HG02973 (cell line): ENCODE results near the gene RTN1.

ENCODE experiments used
- ATAC-seq: cut with Tn5 transposase; IDR thresholded peaks from one replicate; pipeline ENCODE4 v1.9.1; 2021; ENCODE audit warnings: moderate library complexity; ENCODE audit not compliant: unreplicated experiment

RTN1 gene

DNA sequence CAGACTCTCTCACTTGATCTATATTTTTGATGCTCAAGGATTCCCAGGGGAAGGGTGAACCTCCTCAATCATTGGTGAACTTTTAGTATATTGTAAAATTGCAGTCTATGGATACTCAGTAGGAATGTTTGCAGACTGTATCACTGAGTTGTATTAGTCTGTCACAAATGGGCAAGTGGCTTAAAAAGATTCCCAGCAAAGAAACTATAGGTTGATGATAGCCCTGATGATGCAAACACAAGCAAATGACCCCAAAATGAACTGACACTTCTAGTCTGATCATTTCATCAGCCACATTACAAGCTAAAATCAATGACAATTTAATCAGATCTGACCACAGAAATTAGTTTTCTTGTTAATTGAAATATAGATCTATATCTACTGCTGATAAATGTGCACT, 59.5 kb downstream of the RTN1 start:
- ATAC-seq: no peak

DNA sequence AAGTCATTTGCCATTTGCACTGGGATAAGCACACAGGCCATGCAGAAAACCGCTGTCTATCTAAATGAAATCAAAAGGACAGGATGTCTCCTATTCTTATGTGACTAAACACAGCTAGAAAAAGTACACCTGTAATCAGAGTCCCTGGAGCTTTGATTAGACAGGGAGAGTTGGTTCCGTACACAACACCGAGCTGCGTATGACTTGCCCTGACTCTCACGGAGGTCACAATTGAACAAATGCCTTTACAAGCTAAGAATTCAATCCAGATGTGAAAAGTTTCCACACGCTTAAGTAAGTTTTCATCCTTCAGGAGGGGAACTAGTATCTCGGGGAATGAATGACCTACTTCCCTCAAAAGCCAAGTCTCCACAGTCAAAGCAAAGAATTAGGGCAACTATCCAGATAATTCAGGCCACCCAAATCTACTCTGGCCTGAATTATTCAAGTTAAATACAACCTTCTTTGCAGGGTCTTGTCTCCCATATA, 67.5 kb downstream of the RTN1 start:
- no peak for ATAC-seq

DNA sequence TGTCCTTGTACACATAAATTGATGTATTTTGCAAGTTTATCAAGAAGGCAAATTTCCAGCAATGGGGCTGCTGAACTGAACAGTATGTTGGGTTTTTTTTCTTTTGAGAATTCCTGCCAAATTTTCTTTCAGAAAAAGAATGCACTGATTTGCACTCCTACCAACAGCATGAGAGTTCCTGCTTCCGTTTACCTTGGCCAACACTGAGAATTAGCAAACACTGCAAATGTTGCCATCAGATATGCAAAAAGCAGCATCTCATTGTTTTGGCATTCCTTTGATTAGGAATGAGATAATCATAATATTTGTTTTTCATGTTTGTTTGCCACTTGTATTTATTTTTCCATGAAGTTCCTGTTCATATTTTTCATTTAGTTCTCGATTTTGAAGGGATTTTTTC, 82.4 kb downstream of the RTN1 start:
- ATAC-seq: no peak

DNA sequence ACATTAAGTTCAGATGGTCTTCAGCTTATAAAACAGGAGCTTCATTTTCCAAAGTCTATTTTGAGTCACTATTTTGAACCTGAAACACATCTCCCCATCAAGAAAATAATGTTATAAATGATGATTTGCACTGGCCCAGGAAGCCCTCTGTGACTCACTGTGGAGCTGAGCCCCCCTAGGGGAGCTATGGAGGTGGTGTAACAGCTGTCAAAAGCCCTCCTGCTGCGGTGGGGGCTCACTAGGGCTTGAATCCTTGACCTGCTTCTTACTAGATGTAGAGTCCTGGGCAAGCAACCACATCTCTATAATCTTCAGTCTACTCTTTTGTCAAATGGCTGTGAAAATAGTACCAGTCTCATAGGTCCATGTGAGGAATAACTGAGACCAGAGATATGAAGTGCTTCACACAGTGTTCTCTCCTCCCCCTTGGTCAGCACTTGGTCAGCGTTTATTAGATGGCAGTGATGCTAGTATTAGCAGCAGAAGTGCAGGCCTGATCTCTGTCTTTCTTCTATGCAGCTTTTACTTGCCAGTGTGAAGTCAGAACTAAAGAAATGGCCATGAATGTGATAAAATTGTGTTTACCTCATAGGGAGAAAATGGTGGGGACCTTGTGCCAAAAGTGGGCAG, 83.4 kb downstream of the RTN1 start:
- no peak for ATAC-seq

DNA sequence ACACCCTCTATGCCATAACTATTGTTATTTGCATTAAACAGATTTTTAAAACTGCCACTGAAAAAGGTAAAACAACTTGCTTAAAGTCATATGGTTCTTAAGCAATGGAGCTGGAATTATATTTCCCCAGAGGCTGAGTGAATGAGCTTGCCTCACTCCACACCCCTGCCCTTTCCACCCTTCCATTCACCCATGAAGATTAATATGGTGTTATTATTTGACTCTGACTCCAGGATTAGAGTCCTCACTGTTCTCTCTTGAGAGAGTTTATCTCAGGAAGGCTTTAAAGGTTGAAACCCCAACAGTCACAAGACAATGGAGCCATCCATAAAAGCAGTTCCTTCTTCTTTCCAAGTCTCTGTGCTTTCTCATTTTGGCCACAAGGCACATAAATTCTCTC, 84.9 kb downstream of the RTN1 start:
- no peak for ATAC-seq

DNA sequence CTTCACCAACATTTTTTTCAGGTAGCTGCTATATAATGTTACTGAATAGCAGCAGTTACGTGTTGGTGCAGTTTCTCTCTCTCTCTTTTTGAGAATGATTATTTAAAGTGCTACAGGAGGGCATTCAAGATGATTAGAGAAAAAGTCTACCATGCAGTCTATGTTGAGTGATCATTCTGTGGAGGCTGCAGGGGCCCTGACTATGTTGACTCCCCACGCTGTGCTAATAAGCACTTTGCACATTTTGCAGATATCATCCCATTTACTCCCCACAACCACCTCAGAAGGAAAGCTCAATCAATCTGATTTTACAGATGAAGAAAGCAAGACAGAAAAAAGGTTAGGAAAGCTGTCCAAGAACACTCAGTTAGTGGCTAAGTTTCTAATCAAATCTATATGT, 87.8 kb downstream of the RTN1 start:
- ATAC-seq: no peak

DNA sequence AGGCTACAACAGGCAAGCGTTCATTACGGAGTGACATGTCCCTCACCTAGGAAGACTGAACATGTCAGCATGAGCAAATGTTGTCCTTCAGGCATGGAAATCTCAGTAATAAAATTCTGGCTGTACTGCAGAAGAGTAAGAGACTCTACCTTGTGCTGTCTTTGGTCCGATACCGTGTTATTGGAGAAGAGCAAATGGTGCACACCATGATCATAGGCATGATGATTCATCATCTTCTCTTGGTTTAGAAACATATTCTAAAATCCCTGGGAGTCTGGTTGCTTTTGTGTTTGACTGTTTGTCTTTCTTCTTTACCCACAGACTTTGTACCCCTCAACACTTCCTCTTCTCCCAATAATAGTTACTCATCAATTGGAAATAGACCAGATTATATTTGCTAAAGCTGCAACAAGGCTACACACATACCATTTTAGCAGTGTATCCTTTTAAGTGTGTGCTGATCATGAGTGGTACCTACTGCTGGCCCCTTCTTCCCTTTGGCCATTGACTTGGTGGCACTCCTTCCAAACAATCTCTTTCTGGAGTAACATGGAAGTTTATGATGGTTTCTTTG, 93.5 kb downstream of the RTN1 start:
- no peak for ATAC-seq

DNA sequence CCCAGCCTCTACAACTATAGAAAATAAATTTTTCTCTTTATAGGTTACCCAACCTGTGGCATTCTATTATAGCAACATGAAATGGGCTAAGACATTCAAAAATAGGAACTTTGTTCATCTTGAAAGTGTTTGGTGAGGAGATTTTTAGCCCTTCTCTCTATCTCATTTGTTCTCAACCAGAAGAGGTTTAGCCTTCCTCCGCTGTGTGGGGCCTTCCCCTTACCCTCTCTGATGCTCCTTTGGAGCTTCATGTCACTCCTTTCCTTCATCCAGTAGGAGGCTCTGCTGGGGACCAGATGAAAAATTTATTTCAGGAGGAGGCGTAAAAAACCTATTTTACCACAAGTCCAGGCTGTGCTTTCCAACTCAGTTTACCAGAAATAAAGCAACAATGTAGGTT, 94.1 kb downstream of the RTN1 start:
- no peak for ATAC-seq

DNA sequence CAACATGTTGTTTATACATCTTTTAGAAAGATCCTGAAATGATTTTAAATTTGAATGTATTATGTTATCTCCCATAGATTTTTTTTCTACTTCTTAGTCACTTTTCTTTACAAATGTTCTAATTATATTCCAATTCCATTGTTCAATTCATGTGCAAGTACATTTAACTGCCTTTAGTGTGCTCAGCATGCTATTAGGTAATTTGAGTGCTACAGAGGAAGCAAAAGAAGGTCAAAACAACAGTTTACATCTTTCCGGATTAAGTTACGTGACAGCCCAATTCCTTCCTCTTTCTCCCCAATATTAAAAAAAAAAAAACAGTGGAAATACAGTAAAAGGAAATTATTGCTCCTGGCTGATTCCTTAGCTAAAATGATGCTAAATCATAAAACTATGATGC, 98.3 kb downstream of the RTN1 start:
- ATAC-seq: no peak

DNA sequence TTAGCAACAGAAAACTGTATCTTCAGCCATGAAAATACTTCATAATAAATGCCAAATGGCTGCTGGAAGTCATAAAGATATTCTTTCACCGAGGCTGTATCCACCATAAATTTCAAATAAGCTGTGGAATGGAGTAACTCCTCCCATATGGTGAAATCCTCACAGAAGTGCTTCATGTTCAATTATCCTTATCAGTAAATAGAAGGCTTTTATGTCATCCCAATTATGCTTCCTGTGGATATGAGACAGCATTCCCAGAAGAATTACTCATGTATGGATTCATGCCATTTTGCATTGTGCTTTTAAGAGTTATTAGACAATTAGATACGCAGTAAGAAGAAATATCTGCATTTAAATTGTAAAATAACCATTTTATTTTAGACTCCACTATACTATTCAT, 99.0 kb downstream of the RTN1 start:
- no peak for ATAC-seq

DNA sequence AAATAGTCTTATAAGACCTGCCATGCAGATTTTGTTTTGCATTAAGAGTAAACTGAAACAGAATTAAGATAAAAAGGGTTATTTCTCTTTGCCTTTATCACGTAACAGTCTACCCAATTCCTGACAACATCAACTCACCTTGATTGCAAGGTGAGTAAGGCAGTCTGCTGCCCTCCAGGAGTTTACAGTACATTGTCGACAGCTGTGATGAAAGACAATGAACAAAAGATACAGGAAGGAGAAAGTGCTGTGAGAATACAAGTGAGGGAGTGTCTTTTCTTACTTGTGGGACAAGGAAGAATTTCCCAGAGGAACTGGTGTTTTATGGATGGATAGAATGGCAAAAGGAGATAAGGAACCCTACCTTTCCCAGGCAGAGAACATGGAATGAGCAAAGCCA, 101.0 kb downstream of the RTN1 start:
- ATAC-seq: no peak

DNA sequence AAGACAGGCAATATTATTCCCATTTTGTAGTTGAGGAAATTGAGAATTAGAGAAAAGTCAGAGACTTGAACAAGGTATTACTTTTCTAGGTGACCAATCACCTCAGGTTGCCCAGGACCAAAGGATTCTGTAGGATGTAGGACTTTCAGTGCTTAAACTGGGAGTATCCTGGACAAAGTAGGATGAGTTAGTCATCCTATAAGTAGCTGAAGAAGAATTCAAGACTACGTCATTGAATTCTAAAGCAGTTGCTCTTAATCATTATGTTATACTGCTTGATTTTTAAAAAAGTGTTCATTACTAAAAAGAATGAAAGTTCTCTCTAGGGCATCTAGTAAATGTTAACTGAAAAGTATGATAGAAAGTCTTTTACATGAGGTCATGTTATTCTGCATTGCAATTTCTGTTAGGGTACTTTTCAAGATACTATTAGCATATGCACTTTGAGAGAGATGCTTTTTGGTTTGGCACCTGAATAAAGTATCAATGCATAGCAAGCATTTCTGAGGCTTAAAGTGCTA, 101.7 kb downstream of the RTN1 start:
- no peak for ATAC-seq

DNA sequence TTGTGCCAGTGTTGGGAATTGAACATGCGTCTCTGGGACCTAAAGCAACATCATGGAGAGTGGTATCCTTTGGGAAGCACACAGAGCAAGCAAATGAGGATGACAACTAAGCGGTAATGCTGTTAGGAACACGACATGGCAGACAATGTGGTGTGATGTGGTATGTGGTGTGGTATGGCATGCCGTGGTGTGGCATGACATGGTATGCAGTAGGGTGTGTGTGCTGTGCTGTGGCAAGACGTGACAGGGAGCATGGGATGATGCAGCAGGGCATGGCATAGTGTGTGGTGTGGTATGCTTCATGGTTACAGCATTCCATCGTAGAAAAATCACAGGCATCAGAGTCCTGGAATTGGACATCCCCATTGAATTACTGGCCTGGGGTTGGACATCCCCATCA, 108.7 kb downstream of the RTN1 start:
- ATAC-seq: no peak

DNA sequence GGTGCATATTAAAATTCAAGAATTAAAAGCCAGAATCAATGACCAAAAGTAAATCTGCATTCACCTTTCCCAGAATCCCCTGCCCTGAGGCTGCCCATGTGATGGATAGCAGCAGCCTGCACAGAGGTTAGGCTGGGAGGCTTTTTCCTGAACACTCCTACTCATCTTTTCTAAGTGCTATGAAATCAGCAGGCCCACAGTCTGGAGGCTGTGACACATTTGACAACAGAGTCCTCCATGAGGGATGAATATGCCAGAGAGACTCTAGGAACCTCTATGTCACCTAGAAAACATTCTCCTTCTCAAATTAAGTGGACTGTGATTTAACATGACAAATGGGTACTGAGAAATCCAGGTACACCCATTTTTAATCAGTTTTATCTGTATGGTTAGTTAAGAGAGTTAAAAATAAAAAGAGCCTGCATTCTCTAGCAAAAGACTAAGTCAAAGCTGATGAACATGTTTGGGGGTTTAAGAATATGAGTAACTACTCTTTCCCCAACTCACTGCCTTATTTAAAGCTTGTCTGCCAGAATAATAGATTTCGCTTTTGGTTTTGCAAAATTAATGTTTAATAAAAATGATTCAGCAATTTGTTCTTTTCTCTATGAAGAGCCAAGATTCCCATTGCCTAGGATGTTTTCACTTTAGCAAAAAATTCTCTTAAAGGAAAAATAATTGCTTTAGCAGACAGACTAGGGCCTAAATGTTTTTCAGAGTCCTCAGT, 115.0 kb downstream of the RTN1 start:
- no peak for ATAC-seq

DNA sequence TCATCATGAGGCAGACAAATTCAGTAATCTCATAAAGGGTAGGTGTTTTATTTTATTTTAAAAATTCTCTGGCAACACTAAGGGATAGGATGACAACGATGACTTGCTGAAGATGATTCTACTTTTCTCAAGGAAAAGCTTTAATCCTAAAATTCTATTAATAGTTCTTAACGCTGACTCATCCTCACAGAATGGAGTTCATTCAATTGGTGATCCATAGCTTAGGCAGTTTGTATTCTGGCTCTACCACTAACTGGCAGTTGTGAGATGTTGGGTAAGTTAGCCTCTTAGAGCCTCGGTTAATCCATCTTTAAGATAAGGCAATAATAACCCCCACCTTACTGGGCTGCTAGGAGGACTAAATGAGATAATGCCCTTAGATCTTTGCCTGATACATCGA, 116.3 kb downstream of the RTN1 start:
- no peak for ATAC-seq

DNA sequence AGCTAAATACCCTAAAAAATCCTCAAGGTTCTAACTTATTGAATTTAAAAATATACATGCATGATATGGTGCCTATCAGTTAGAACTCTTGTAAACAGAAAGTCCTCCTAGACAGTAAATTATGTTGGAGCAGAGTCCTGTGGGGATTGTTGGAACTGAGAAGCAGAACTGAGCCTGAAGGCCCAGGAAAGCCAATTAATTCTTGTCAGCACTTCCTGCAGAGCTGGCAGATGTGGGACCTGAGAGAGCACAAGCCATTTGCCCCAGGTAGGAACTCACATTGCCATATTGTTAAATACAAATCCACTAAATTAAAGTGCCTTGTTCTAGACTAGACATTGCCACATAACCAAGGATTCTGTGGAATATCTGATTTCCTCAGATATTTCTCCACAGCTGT, 117.1 kb downstream of the RTN1 start:
- ATAC-seq: no peak

DNA sequence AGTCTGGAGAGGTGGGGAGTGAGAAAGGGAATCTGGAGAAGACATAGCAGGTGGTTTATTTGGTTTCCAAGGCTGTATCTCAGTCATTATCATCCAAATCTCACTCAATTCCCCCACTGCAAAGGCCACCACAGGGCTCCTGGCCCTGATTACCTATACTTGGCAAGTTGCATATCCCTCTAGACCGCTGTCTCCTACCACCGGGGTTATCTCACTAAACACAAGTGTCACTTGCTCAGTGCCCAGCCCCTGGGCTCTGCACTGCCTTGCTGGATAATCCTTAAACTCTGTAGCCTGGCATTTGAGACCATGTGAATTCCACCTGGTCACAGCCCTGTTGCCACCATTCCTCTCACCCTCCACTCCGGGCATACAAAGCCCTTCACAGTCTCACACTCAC, 119.0 kb downstream of the RTN1 start:
- no peak for ATAC-seq

DNA sequence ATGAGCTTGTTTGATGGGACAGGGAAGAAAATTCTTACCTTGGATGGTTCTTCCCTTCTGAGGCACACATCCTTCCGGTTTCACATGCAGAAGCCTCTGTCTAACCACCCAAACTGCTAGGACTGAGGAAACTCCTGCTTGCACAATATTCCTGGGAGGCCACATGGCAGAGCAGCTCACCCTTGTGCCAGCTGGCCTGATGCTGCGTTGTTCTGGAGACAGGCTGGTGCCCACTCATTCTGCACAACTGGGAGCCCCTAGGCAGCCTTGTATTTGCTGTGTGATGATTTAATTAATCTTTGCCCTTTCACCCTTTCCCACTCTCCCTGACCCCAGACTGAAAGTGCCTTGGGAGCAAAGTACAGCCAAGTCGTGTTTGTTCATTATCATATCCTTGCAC, 130.8 kb downstream of the RTN1 start:
- ATAC-seq: no peak

DNA sequence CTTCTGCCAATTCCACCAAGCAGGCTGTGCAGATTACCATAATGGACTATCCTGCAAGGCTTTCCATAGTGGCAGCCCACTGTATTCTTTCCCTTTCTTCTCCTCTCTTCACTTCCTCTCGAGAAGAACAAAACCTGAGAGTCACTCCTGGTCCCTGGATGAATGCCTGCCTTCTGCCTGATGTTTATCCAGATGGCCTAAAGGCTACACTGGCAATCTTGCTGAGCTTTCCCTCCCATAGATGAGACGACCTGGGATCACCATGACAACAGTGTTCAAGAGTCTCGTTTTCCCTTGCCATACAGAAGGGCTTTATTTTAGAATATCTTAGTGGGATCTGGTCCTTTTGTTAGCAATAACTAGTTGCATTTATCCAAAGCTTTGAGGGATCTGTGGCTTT, 142.3 kb downstream of the RTN1 start:
- no peak for ATAC-seq

DNA sequence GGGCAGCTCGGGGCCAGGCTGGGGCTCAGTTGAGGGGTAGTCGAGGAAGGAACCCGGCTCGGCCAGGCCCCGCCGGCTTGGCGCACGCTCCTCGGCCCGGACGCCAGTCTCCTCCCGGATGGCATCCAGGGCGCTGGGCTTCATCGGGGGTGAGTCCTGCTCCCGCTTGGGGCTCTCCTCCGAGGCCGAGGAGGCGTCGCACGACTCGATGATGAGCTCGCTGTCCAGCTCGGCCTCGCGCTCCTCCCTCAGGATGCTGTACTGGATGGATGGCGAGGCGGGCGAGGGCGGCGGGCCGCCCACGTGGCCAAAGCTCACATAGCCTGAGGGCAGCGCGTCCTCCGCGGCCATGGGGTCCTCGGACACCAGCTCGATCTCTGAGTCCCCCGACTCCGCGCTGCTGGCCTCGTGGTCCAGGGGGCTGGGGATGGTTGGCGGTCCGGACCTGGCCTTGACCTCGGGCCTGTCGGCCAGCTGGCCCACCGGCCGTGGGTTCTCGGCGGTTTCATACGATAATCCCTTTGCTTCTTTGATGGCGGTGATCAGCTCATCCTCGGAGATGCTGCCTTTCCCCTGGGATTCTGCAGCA, 143.4 kb downstream of the RTN1 start:
- ATAC-seq: no peak

DNA sequence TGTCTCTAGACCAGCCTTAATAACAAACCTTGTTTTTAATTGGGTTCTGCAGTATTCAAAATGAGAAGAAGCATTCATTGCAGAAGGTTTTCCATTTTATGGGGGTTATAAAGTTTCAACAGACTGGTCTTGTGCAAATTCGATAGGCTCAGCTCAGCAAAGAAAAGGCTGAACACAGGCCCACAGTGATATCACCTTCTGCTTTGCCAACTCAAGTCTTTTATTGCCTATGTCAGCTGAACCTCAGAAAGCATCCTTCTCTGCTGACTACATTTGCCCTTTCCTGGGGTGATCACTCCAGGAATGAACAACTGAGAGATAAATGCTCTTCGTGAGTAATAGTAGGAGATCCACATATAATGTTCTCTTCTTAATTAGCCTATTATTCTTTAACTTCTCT, 159.5 kb downstream of the RTN1 start:
- ATAC-seq: no peak
